GM21825 (cell line): ENCODE measurements around the gene ELL.

Experiments
- ATAC-seq: cut with Tn5 transposase; IDR thresholded peaks from one replicate; pipeline ENCODE4 v1.9.1; 2021; ENCODE audit warnings: mild to moderate bottlenecking, moderate library complexity; ENCODE audit not compliant: unreplicated experiment

ELL gene

DNA sequence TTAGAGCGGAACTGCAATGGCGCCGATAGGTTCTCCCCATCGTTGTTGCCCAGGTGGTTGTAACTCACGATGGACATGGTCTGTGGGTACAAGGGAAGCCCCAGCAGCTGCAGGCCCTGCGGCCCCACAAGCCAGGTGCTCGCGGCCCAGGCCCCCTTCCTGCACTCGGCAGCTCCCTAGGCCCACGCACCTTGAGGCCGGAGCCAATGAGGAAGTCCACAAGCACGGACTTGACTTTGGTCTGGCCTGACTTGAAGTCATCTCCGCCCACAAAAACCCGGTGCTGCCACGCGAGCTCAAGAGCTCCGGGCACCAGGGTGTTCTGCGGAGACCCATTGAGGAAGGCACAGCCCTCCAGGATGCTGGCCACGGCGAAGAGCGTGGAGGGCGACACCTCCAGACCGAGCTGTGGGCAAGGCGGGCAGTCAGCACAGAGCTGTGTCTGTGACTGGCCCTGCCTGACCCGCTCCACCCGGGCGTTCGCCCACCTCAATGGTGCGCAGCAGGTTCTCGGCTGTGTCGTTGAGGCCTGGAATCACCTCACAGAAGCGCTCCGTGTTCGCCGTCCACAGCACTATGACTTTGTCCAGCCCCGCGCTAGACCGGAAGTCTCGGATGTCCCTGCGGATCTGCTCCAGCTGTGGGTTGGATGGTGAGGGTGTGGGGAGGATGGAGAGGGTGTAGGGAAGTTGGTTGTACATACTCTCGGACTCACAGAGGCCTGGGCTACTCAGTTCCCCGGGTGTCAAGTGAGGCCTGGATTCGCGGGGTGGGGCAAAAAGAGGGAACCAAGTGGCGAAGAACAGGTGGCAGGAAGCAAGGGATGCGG lies 85.8 kb downstream of the ELL start:
- no peak for ATAC-seq

DNA sequence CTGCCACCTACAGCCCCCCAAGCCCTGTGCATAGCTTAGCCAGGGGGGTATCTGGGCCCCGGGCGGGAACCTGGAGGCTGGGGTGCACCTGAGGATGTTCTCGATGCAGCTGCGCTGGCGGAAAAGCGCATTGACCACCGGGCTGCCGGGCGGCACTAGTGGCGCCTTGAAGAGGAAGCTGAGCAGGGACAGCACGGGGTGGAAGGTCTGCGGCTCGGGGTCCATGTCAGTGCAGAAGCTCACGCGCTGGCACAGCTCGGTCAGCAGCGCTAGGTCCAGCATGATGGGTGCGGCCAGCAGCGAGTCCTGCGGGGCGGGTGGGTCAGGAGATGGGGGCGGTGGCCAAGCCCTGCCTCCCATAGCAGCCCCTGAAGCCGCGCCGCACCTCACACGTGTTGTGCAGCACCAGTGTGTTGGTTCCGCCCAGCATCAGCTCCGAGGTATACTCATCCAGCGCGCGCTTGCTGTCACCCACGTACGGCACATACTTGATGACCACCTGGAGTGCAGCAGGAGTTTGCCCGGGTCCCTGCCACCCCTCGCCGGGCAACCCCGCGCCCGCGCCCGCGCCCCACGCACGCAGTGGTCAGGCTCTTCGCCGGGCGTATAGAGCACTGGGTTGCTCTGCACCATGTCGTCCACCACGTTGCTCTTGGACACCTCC lies 86.6 kb downstream of the ELL start:
- ATAC-seq: no peak

DNA sequence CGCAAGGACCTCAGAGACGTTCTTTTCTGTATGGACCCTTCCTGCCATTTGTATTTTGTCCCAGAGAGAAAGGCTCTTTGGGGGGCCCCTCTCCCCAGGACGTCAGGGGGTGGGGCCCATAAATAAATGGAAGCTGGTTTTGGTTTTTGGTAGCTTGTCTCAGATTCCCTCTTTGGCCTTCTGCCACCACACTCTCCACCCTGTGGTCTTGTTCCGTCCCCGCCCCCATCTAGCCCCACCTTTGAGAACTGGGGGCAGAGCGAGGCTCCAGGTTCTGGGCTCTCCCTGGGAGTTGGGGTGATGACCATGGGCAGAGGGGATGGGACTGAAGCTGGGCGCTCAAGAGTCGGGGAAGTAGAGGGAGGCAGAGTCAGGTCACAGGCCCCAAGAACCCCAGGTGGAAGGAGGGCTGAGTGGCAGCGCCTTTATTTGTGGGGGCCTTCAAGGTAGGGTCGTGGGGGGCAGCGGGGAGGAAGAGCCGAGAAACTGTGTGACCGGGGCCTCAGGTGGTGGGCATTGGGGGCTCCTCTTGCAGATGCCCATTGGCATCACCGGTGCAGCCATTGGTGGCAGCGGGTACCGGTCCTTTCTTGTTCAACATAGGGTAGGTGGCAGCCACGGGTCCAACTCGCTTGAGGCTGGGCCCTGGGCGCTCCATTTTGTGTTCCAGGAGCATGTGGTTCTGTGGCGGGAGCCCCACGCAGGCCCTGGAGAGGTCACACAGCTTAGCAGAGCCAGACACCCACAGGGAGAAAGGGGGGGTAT lies 87.3 kb downstream of the ELL start:
- ATAC-seq: no peak

DNA sequence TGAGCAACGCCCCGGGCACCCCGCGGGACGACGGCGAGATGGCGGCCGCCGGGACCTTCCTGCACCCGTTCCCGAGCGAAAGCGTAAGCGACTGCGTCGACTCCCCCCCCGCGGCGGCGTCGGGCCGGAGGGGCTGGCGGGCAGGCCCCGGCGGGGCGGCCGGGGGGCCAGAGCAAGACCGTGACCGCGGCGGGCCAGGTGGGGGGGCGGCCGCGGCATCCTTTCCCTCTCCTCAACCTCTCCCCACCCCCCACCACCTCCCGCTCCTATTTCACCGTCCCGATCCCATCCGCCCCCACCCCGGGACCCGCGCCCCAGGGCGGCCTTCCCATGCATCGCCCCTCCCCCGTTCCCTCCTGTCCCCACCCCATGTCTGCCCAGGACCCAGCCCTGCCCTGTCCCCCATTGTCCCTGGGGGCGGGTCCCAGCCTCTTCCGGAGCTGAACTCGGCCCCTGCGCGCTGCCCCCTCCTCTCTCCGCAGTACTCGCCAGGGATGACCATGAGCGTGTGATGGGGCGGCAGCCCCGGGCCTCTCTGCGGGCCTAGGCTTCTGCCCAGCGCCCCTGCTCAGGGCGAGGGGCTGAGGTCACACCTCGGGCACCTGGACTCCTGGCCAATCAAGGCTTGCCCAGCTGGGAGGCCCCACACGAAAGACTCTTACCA lies 88.0 kb downstream of the ELL start:
- ATAC-seq: no peak

DNA sequence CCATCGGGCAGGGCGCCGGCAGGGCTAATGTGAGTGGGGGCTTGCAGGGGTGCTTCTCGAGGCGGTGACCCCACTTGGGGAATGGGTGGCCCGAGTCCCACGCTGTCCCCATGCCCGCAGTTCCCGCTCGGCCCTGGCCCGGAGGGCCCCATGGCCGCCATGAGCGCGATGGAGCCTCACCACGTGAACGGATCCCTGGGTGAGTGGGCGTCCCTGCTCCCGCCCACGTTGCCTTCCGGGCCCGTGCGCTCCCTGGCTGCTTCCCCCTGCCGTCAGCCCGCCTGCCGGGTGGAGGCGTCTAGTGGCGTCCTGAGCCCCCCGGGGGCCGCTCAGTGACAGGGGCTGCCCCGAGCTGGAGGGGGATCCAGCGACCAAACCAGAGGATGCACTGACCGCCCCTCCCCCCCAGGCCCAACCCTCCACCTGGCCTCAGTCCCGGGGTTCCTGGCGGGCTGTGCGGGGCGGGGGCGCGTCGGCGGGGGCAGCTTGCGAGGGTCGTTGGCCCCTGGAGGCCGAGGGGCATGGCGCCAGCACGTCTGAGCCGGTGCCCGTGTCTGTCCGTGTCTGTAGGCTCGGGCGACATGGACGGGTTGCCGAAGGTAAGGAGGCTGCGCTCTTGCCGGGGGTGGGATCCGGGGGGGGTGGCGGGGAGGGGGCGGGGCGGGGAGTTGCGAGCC lies 88.7 kb downstream of the ELL start:
- no peak for ATAC-seq

DNA sequence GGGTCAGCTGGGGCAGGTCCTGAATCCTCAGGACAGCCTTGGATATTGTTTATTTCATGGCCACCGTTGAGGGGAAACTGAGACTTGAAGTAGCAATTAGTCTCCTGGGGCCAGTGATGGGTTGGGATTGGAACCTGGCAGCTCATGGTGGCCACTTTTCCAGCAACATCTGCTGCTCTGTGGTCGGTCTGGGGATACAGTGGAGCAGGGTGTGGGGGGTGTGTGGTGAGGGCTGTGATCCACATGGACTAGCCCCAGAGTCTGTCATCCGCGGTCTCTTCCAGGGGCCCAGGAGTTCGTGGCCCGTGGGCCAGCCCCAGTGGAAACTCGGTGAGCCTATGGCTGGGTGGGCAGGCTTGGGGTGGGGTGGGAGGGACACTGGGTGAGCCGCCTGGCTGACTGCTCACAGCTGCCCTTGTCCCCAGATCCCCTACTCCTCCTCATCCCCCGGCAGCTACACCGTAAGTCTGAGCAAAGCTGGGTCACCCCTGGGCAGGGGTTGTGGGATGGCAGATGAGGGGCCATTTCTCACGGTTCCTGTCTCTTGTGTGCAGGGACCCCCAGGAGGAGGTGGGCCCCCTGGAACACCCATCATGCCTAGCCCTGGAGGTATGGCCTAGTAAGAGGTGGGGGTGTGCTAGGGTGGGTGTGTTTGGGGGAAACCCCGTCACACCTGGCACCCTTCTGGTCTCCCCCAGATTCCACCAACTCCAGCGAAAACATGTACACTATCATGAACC lies 89.4 kb downstream of the ELL start:
- no peak for ATAC-seq

DNA sequence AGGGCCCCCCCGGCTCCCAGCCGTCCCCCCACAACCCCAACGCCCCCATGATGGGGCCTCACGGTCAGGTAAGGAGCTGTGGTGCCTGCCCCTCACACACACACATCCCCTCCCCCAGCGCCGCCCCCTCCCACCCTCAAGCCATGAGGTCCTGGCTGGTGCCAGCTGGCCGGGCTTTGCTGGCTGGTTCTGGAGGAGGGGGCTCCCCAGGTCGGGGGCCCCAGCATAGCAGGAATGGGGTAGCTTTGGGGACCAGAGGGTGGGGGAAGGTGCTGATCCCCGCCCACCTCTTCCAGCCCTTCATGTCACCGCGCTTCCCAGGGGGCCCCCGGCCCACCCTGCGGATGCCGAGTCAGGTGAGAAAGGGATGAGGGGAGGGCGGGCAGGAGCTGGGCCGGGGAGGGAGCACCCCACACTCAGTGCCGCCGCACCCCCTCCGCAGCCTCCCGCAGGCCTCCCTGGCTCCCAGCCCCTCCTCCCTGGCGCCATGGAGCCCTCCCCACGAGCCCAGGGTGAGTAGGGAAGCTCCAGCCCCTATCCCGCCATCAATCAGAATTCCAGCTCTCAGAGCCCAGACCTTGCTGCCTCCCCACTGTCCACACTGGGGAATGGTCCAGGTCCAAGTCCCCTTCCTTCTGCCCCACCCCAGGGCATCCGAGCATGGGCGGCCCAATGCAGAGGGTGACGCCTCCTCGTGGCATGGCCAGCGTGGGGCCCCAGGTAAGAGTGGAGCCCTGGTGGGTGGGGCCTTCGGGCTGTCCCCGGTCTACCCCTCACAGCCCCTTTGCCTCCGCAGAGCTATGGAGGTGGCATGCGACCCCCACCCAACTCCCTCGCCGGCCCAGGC lies 90.3 kb downstream of the ELL start:
- no peak for ATAC-seq

DNA sequence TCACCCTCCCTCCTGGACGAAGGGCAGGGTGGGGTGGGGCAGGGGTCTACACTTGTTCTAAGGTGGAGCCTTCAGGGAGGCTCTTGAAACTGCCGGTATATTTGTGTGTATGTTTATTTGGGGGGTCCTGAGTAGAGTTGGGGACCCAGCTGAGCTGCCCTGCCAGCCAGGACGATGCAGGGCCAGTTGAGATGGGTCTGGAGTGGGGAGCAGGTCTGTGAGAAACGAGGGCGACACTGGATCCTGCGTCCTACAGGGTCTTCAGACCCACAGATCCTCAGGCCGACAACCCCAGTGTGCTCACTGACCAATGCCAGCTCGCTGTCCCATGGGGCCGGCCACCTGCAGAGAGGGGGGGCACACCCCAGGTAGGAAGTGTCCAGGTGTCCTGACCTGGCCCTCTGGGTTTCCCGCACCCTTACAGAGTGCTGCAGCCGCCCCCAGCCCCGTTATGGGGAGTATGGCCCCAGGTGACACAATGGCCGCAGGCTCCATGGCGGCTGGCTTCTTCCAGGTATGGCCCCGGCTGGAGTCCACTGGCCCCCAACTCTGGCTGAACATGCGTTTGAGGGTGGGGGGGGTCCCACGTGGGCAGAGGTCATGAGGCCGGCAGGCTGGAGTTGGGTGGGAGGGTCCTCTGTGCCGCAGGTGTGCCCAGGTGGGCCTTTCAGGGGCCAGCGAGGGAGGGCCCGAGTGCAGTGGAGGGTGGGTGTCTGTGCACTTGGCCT lies 91.3 kb downstream of the ELL start:
- no peak for ATAC-seq

DNA sequence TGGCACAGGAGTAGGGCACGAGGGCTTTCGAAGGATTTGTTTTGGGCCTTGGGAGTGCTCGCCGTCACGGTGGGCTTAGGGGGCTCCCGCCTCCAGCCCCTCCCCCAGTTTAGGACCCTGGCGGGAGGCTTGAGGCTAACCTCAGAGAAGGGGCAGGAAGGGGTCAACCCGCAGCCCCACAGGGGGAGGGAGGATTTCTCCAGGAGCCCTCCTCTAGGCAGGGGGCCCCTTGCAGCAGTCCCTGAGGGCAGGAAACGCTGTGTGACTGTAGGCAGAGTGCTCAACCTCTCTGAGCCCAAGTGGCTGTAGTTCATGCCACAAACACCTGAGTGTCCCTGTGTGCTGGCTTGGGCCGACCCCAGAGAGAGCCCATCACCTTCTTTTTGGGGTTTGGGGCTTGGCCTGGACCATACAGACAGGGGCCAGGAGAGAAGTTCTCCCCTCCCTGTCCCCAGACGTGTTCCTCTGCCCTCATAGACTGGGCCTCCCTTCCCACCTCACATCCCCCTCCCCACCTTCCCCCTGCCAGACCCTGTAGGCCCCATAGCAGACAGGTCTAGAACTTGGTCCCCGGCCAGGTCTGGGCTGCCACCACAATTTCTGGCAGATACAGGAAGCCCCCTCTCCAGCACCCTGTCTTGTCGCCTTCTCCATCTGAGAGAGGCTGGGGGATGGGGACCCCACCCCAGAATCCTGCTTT lies 92.0 kb downstream of the ELL start:
- no peak for ATAC-seq

DNA sequence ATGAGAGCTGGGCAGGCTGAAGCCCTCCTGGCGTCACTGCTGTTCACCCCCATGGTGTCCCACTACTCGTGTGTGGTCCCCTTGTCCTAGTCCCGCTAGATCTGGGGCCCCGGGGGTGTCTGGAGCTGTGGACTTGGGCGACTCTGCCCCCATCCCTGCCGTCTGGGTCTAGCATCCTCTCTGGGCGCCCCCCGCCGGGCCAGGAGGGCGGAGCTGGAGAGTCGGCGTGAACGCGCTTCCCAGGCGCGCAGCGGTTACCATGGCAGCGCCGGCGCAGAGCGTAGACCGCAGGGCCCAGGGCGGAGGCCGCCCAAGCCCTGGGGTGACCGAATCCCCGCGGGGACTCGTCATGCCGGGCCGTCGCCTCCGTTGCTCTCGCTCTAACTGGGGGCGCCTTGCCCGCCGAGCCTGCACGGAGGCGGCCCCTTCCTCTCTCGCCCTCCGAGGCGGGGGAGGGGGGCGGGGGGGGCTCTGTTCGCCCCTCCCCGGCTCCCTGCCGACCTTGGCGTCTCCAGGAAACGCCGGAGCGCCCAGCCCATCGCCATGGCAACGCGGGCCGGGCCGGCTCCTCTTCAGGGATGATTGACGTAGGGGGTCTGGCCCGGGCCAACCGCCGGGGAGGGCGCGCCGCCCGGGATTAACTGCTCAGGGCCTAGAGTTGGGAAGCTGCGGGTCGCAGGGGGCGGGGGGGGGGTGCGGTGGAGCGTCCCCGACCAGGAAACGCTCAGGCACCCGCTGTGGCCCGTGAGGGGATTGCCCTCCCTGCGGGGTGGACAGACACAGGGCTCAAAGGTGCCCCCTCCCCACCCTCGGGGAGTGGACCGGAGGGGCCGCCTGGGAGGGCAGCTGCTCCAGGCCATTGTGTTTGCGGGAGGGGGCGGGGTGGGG lies 92.8 kb downstream of the ELL start:
- peak; percentile 50 for ATAC-seq

DNA sequence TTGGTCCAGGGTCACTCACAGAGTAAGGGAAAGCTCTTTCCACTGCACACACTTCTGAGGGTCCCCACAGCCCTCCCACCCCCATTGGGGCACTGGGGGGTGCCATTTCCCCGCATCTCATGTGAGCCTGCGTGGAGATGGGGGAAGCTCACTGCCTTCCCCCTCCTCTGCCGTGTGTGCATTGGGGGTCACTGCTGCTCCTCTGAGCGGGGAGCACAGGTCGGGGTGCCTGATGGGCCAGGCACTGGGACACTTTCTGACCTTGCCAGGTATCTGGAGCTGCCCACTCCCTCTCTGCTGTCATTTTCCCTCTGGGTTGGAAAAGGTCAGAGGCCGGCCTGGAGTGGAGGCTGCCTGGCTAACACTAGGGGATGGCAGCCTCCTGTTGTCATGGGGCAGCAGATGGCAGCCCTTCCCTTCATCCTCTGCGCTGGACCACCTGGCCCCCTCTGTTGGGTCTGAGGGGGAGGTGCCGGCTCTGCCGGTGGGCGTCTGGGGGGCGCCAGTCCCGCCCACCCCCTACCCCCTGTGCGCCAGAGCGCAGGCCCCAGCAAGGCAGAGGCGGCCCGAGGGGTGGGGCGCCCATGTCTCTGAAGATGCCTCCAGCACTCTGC lies 93.6 kb downstream of the ELL start:
- ATAC-seq: no peak

DNA sequence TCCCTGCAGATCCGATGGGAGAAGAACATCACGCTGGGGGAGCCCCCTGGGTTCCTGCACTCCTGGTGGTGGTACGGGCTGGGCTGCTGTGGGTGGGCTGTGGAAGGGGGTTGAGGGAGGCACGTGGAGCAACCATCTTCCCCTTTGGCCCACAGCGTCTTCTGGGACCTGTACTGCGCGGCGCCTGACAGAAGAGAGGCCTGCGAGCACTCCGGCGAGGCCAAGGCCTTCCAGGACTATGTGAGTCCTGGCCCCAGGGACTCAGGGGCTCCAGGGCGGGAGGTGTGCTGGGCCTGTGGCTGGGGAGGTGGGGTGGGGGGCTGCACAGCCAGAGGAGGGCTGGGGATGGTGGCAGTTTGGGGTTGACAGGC lies 94.1 kb downstream of the ELL start:
- no peak for ATAC-seq

DNA sequence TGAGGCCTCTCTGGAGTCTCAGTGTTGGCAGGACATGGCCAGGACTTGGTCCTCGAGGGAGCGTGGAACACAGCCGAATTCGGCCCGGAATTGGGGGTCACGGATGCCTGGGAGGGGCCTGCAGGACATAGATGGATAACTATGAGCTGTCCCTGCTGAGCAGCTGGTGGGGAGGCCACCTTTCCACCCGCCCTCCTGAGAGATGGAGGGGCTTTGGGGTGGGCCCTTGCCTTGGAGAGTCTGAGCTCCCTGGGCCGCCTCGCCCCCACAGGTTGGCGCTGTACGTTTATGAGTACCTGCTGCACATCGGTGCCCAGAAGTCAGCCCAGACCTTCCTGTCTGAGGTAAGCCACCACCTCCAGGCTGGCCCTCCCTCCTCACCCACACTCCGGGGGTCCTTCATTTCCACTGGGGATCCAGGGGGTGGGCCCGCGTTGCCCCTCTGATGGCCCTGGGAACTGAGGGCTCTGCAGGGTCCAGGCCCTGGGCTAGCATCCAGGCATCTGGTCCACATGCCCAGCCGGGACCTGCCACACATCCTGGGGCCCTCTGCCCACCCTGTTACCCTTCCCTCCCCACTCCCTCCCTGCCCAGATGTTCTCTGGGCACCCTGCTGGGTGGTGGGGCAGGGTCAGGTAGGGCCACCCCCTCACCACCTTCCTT lies 94.7 kb downstream of the ELL start:
- no peak for ATAC-seq

DNA sequence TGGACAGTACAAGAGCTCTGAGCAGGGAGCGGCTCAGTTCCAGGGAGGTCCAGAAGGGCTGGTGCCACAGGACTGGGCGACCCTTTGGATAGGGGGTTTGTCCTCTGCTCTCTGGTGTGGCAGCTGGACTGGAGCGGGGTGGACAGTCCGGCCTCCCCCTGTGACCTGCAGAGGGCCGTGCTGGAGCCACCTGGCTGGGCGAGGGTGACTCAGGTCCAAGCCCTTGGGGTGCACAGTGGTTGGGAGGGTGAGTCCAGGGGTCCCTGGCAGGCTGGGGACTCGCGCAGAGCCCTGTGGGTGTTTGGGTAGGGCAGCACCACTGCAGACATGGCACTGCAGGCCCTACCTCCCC lies 95.5 kb downstream of the ELL start:
- ATAC-seq: no peak

DNA sequence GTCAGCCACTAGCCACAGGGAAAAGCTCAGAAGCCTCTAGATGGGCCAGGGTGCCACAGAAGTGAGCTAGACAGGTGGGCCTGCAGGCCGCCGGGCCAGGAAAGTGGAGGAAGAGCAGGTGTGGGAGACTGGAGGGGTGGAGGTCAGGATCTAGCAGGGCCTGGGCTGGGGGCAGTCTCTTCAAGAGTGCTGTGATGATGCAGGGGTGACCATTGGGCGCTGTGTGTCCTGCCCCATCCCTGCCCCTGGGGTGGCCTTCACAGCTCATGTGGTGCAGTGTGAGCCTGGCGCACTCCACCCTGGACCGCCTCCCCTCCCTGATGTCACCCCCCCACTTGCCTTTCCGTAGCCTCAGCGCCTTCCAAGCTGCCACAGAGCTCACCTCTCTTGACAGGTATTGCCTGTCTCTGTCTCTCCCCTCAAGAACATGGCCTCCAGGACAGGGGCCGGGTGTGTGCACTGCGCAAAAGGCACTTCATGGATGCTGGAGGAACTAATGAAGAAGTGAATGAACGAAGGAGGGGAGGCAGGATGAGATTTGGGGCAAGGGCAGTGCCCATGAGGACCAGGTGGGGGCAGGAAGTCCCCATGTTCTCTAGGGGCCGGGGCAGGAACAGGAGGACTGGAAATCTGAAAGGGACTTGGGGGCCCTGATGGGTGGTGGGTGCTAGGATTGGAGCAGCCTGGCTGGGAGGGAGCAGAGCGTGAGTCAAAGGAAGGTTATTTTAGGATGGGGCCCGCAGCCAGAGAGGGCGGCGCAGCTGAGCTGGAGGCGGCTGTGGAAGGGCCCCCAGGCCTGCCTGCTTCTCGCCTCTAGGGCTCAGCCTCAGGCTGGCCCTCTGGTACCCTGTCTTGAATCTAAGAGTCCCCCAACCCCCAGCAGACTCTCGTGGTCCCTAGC lies 96.1 kb downstream of the ELL start:
- ATAC-seq: no peak
